ENCODE data around the gene CREB1.

The CREB1 gene

GRCh38 chr2:207543272-207543671, 13.5 kb downstream of the CREB1 start:
- DNase-seq = no peak

DNA sequence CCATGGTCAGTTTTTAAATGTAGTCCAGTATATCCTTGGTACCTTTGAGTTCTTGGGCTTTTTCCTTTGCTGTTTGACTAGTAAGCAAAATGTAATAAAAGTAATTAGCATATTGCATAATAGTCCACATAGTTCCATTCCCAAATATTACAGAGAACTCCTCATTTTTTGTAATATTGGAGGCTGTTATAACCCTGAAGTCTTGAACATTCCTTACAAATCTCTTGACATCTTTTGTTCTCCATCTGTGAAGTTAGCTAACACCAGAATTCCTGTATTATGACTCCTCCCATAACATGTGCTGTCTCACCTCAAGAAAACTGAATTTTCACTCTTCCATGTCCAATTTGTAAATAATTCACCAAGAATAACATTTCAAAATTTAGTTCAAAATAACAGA, 17.1 kb downstream of the CREB1 start:
- no peak for DNase-seq

DNA sequence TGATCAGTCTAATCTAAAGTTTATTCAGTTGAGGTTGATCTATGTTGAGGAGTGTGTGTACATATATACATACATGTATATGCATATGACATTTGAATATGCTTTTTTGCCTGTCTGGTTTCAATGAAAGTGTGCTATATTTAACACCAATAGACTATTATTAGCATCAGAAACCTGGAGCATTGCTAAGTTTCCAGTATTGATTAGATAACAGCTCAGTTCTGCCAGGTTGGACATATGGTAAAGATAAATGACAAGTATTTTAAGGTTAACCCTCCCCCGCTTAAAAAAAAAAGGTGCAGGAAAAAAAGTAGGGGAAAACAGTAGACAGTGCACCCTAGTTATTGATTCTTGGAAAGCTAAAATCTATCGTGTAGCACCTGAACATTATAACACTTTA, 19.4 kb downstream of the CREB1 start:
- DNase-seq = no peak

DNA sequence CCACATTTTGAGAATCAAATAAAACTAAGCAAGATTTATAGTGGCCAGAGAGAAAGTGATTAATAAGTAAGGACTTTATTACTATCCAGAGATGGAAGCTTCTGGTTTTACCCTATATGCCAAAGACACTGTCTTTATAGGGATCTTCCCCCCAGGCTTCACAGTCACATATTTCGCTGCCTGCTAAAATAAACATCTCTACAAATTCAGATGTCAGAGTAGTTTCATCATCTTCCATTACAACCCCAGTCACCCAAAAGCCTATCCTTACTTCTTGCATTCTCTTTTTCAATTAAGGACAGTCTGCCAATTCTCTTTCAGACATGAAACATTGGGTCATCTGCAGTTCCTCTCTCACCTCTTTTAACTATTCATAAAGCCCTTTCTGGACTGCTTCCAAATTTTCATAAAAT, 28.3 kb downstream of the CREB1 start:
- no peak for DNase-seq

- DNase-seq = no peak
Measured at GRCh38 chr2:207561386-207562080, 31.8 kb downstream of the CREB1 start.

- no peak for DNase-seq
Measured at GRCh38 chr2:207565736-207566500, 36.2 kb downstream of the CREB1 start.

DNA sequence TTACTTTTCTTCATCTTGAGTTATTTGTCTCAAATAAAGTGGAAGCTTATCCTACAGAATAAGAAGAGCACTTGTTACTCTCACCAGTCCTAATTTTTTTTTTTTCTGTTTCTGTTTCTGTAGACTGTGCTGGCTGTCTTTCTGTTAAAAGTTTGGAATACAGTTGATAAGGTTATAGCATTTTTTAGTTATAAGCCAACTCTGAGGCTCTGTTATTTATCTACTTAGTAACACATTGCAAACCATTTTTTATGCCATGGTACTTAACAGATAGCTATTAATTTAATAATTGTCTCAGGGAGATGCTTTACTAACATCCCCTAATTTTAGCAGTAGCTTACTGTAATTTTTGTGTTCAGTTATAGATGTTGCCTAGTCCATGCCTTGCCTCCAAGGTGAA, 37.9 kb downstream of the CREB1 start:
- DNase-seq = no peak

- no peak for DNase-seq
Measured at GRCh38 chr2:207571370-207571769, 41.6 kb downstream of the CREB1 start.

GRCh38 chr2:207584952-207585351, 55.2 kb downstream of the CREB1 start:
- no peak for DNase-seq

DNA sequence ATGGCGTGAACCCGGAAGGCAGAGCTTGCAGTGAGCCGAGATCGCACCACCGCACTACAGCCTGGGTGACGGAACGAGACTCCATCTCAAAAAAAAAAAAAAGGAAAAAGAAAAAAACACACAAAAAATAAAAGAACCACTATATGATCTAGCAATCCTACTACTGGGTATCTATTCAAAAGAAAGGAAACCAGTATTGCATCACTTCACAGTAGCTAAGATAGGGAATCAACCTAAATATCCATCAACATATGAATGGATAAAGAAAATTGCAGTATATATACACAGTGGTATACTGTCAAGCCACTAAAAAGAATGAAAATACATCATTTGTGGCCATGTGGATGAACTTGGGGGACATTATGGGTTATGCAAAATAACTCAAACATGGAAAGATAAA, 57.5 kb downstream of the CREB1 start:
- DNase-seq = no peak

- no peak for DNase-seq
Measured at GRCh38 chr2:207589143-207589542, 59.4 kb downstream of the CREB1 start.

GRCh38 chr2:207593277-207593676, 63.5 kb downstream of the CREB1 start:
- DNase-seq = no peak

DNA sequence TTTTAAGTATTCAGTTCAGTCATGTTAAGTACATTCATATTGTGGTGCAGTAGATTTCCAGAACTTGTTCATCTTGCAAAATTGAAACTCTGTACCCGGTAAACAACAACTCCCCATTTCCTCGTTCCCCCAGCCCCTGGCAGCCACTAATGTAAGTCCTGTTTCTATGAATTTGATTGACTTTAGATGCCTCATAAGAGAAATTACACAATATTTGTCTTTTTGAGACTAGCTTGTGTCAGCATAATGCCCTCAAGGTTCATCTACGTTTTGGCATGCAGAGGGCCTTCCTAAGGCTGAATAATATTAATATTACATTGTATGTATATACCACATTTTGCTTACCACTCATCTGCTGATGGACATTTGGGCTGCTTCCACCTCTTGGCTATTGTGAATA, 64.5 kb downstream of the CREB1 start:
- DNase-seq = no peak

DNA sequence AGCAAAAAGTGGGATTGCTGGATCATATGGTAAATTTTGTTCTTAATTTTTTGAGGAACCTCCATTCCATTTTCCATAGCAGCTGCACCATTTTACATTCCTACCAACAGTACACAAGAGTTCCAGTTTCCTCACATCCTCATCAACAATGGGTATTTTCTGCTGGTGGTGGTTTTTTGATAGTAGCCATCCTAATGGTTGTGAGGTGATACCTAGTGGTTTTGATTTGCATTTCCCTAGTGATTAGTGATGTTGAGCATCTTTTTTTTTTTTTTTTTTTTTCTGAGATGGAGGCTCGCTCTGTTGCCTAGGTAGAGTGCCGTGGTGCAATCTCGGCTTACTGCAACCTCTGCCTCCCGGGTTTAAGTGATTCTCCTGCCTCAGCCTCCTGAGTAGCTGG, 65.0 kb downstream of the CREB1 start:
- no peak for DNase-seq

- DNase-seq = no peak
Measured at GRCh38 chr2:207599636-207600035, 69.9 kb downstream of the CREB1 start.

- DNase-seq = no peak
Measured at GRCh38 chr2:207600231-207600630, 70.5 kb downstream of the CREB1 start.

DNA sequence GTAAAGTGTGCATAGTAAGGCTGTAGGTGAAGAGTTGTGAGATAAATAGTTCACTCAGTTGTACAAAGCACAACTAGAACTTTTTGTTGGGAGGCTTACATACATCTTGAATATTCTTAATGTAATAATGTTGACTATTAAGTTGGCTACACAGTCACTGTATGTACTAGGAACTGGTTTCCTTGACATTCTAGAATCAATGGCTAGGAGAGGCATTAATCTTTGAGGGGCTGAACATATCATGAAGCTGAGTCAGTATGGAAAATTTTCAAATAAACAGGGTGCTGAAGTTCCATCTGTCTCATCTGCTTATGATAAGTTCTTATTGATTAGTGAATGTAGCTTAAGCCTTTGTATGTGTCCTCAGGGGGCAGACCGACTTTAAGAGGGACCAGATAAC, 72.0 kb downstream of the CREB1 start:
- DNase-seq = no peak

- DNase-seq = no peak
Measured at GRCh38 chr2:207603486-207603885, 73.7 kb downstream of the CREB1 start.

DNA sequence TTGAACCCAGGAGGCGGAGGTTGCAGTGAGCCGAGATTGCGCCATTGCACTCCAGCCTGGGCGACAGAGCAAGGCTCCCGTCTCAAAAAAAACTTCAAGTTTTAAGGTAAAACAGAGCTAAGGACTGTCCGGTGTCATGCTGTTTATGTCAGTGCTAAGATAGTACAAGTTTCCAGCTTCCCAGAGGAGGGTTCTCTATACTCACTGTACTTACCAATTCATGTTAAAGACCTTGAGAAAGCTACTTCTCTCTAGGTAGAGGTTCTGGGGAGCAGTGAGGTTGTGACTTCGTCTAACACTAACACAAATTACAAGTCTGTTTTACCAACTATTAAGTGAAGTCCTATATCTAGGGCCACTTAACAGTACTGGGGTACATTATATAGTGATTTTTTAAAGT, 76.6 kb downstream of the CREB1 start:
- DNase-seq = no peak

- no peak for DNase-seq
Measured at GRCh38 chr2:207606829-207607228, 77.1 kb downstream of the CREB1 start.

DNA sequence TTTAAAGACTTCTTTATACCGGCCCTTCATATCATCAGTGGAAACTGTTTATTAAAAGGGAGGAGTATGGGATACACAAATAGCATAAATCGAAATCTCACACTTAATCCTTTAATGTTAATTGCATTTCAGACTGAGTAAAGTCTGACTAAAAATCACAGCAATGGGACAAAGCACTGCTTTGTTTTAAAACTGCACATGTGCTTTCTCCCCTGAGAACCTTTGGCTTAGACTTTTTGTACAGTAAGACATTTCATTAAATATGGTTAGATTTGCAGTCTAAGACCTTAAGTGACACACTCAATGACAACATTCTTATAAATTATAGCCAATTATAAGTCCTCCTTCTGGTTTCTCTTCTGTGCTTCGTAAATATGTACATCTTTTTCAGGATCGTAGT, 83.0 kb downstream of the CREB1 start:
- no peak for DNase-seq

GRCh38 chr2:207614824-207615223, 85.1 kb downstream of the CREB1 start:
- no peak for DNase-seq

DNA sequence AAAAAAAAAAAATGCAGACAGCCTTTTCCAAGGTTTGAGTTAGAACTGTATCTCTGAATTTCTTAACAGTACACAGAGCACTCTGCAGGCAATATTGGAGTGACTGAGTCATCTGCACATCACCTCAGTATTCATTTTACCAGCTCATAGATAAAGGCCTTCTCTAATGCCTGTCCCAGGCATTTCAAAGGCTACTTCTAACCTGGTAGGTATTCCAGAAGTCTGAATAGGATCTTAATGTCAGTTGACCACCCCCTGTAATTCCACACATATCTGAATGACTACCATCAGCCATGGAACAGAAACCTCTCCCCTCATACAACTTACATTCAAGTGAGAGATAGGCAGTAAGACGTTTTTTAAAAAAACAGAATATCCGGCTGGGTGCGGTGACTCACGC, 86.4 kb downstream of the CREB1 start:
- no peak for DNase-seq

- no peak for DNase-seq
Measured at GRCh38 chr2:207617011-207617671, 87.4 kb downstream of the CREB1 start.

All from NCI-H510A treated with DMSO at 0.1 percent for 48 hours (cell line).